ENCODE results near the gene AAK1.

Gene AAK1

GRCh38 chr2:69589973-69590652 is 53.4 kb downstream of the AAK1 start:
- Mint-ChIP-seq H3K9me3 (no peaks in the 10 kb centered on the region), H3K4me3 (no peak overlapping the region), H3K36me3 (no peaks in the 10 kb centered on the region), H3K27ac (no peak overlapping the region), H3K27me3 (peaks cover 7 to 8% of the 10 kb centered on the region in 2 donors), H3K4me1 (peaks cover 0 to 6% of the 10 kb centered on the region in 2 donors)
- DNase-seq (no peak), ATAC-seq (replicated peaks) (no peak)

- H3K9me3 Mint-ChIP-seq, result no peaks in the 10 kb centered on the region
- no peak for ATAC-seq (replicated peaks)
- peaks cover 11 to 15% of the 10 kb centered on the region in 2 donors for H3K27me3 Mint-ChIP-seq
- DNase-seq, result no peak
- H3K36me3 Mint-ChIP-seq, result no peaks in the 10 kb centered on the region
- no peak overlapping the region for H3K27ac Mint-ChIP-seq
- peaks cover 0 to 6% of the 10 kb centered on the region in 2 donors for H3K4me1 Mint-ChIP-seq
- H3K4me3 Mint-ChIP-seq, result no peak overlapping the region
These were observed 54.6 kb downstream of the AAK1 start for GRCh38 chr2:69588945-69589344.

GRCh38 chr2:69588403-69588802 is 55.1 kb downstream of the AAK1 start:
- ATAC-seq (replicated peaks) (no peak), DNase-seq (no peak)
- H3K4me1 Mint-ChIP-seq, result peaks cover 0 to 6% of the 10 kb centered on the region in 2 donors
- no peak overlapping the region for H3K27ac Mint-ChIP-seq
- no peak overlapping the region for H3K4me3 Mint-ChIP-seq
- no peaks in the 10 kb centered on the region for H3K36me3 Mint-ChIP-seq
- peaks cover 13 to 17% of the 10 kb centered on the region in 2 donors for H3K27me3 Mint-ChIP-seq
- no peaks in the 10 kb centered on the region for H3K9me3 Mint-ChIP-seq

- H3K4me1 Mint-ChIP-seq, result peaks cover 8 to 19% of the 10 kb centered on the region in 2 donors
- H3K9me3 Mint-ChIP-seq, result no peaks in the 10 kb centered on the region
- DNase-seq (no peak), ATAC-seq (replicated peaks) (no peak)
- H3K27me3 Mint-ChIP-seq, result peaks cover 13 to 25% of the 10 kb centered on the region in 2 donors
- H3K36me3 Mint-ChIP-seq, result no peaks in the 10 kb centered on the region
- no peak overlapping the region for H3K27ac Mint-ChIP-seq
- H3K4me3 Mint-ChIP-seq, result no peak overlapping the region
These were observed 57.5 kb downstream of the AAK1 start for GRCh38 chr2:69585855-69586555.

GRCh38 chr2:69584127-69584889 is 59.2 kb downstream of the AAK1 start:
- H3K4me3 Mint-ChIP-seq, result no peak overlapping the region
- DNase-seq (no peak), ATAC-seq (replicated peaks) (no peak)
- H3K4me1 Mint-ChIP-seq, result peaks cover 10 to 19% of the 10 kb centered on the region in 2 donors
- H3K9me3 Mint-ChIP-seq, result no peaks in the 10 kb centered on the region
- peaks cover 18 to 35% of the 10 kb centered on the region in 2 donors for H3K27me3 Mint-ChIP-seq
- H3K36me3 Mint-ChIP-seq, result no peaks in the 10 kb centered on the region
- no peak overlapping the region for H3K27ac Mint-ChIP-seq

GRCh38 chr2:69583321-69583833 is 60.2 kb downstream of the AAK1 start:
- ATAC-seq (replicated peaks) (no peak), DNase-seq (no peak)
- Mint-ChIP-seq H3K4me3 (no peak overlapping the region), H3K27me3 (peaks cover 12 to 34% of the 10 kb centered on the region in 2 donors), H3K4me1 (peaks cover 13 to 25% of the 10 kb centered on the region in 2 donors), H3K9me3 (no peaks in the 10 kb centered on the region), H3K27ac (no peak overlapping the region), H3K36me3 (peaks cover 0 to 4% of the 10 kb centered on the region in 2 donors)

GRCh38 chr2:69582582-69583176 is 60.9 kb downstream of the AAK1 start:
- Mint-ChIP-seq H3K27ac (peak overlapping the region; percentile 68), H3K27me3 (peaks cover 12 to 34% of the 10 kb centered on the region in 2 donors), H3K9me3 (no peaks in the 10 kb centered on the region), H3K36me3 (peaks cover 0 to 4% of the 10 kb centered on the region in 2 donors), H3K4me3 (peak overlapping the region; percentile 29 to 45), H3K4me1 (peaks cover 13 to 25% of the 10 kb centered on the region in 2 donors)
- no peak for DNase-seq
- peak; percentile 25 to 27 for ATAC-seq (replicated peaks)

GRCh38 chr2:69581774-69582581 is 61.6 kb downstream of the AAK1 start:
- peaks cover 12 to 34% of the 10 kb centered on the region in 2 donors for H3K27me3 Mint-ChIP-seq
- H3K36me3 Mint-ChIP-seq, result peaks cover 0 to 4% of the 10 kb centered on the region in 2 donors
- H3K27ac Mint-ChIP-seq, result peak overlapping the region; percentile 68
- peak overlapping the region; percentile 29 to 45 for H3K4me3 Mint-ChIP-seq
- ATAC-seq (replicated peaks), result peak; percentile 69 to 71
- no peaks in the 10 kb centered on the region for H3K9me3 Mint-ChIP-seq
- DNase-seq, result peak; percentile 24
- peaks cover 13 to 25% of the 10 kb centered on the region in 2 donors for H3K4me1 Mint-ChIP-seq

GRCh38 chr2:69580486-69580885 is 63.1 kb downstream of the AAK1 start:
- Mint-ChIP-seq H3K4me1 (peaks cover 13 to 19% of the 10 kb centered on the region in 2 donors), H3K27me3 (peaks cover 12 to 30% of the 10 kb centered on the region in 2 donors), H3K27ac (no peak overlapping the region), H3K9me3 (no peaks in the 10 kb centered on the region), H3K36me3 (peaks cover 0 to 4% of the 10 kb centered on the region in 2 donors), H3K4me3 (no peak overlapping the region)
- no peak for DNase-seq
- ATAC-seq (replicated peaks), result no peak

- Mint-ChIP-seq H3K9me3 (no peaks in the 10 kb centered on the region), H3K27me3 (peaks cover 12 to 26% of the 10 kb centered on the region in 2 donors), H3K27ac (no peak overlapping the region), H3K4me3 (no peak overlapping the region), H3K36me3 (peaks cover 0 to 4% of the 10 kb centered on the region in 2 donors), H3K4me1 (peaks cover 13 to 19% of the 10 kb centered on the region in 2 donors)
- DNase-seq (no peak), ATAC-seq (replicated peaks) (no peak)
These were observed 64.0 kb downstream of the AAK1 start for GRCh38 chr2:69579536-69579935.

GRCh38 chr2:69578198-69578540 is 65.4 kb downstream of the AAK1 start:
- peaks cover 13 to 18% of the 10 kb centered on the region in 2 donors for H3K4me1 Mint-ChIP-seq
- no peaks in the 10 kb centered on the region for H3K9me3 Mint-ChIP-seq
- H3K27me3 Mint-ChIP-seq, result peaks cover 7 to 22% of the 10 kb centered on the region in 2 donors
- no peak overlapping the region for H3K4me3 Mint-ChIP-seq
- ATAC-seq (replicated peaks) (no peak), DNase-seq (no peak)
- no peak overlapping the region for H3K27ac Mint-ChIP-seq
- H3K36me3 Mint-ChIP-seq, result peaks cover 0 to 4% of the 10 kb centered on the region in 2 donors

- peaks cover 11 to 13% of the 10 kb centered on the region in 2 donors for H3K4me1 Mint-ChIP-seq
- DNase-seq (no peak), ATAC-seq (replicated peaks) (no peak)
- no peak overlapping the region for H3K27ac Mint-ChIP-seq
- H3K4me3 Mint-ChIP-seq, result no peak overlapping the region
- peaks cover 0 to 4% of the 10 kb centered on the region in 2 donors for H3K36me3 Mint-ChIP-seq
- peaks cover 7 to 17% of the 10 kb centered on the region in 2 donors for H3K27me3 Mint-ChIP-seq
- no peaks in the 10 kb centered on the region for H3K9me3 Mint-ChIP-seq
These were observed 65.9 kb downstream of the AAK1 start for GRCh38 chr2:69577467-69578197.

GRCh38 chr2:69576880-69577279 is 66.7 kb downstream of the AAK1 start:
- H3K36me3 Mint-ChIP-seq, result peaks cover 0 to 4% of the 10 kb centered on the region in 2 donors
- peaks cover 7 to 13% of the 10 kb centered on the region in 2 donors for H3K27me3 Mint-ChIP-seq
- H3K27ac Mint-ChIP-seq, result no peak overlapping the region
- no peak for DNase-seq
- no peaks in the 10 kb centered on the region for H3K9me3 Mint-ChIP-seq
- ATAC-seq (replicated peaks), result no peak
- no peak overlapping the region for H3K4me3 Mint-ChIP-seq
- H3K4me1 Mint-ChIP-seq, result peaks cover 6% of the 10 kb centered on the region in 2 donors
